HG02884 (cell line): ENCODE data around the gene TXNDC8.
"Not testable (repeated sequence)": the region's sequence is repeated elsewhere in the genome, so short reads cannot be mapped to it uniquely, and the experiment has no call there.

ENCODE experiments used
- ATAC-seq: cut with Tn5 transposase; IDR thresholded peaks from one replicate; pipeline ENCODE4 v1.9.1; 2021; ENCODE audit warnings: mild to moderate bottlenecking, moderate library complexity; ENCODE audit not compliant: unreplicated experiment

Gene TXNDC8

GRCh38 chr9:110337727-110338126 lies at the start of gene TXNDC8:
TXNDC8 (minus strand) TSS chr9:110337863.
- ATAC-seq: no peak

- ATAC-seq: no peak
Observed at GRCh38 chr9:110383491-110383890, 45.8 kb upstream of the TXNDC8 start.

- no peak for ATAC-seq
Observed at GRCh38 chr9:110382731-110383130, 45.1 kb upstream of the TXNDC8 start.

GRCh38 chr9:110371411-110372007 lies 33.8 kb upstream of the TXNDC8 start:
- ATAC-seq: no peak

GRCh38 chr9:110370315-110370714 lies 32.7 kb upstream of the TXNDC8 start:
- no peak for ATAC-seq

- ATAC-seq: no peak
Observed at GRCh38 chr9:110364451-110364850, 26.8 kb upstream of the TXNDC8 start.

GRCh38 chr9:110358992-110359391 lies 21.3 kb upstream of the TXNDC8 start:
- not testable (repeated sequence) for ATAC-seq

GRCh38 chr9:110357505-110357904 lies 19.8 kb upstream of the TXNDC8 start:
- ATAC-seq: no peak

GRCh38 chr9:110356639-110357395 lies 19.2 kb upstream of the TXNDC8 start:
- no peak for ATAC-seq

- ATAC-seq: no peak
Observed at GRCh38 chr9:110355911-110356310, 18.2 kb upstream of the TXNDC8 start.

- no peak for ATAC-seq
Observed at GRCh38 chr9:110351009-110351467, 13.4 kb upstream of the TXNDC8 start.

- no peak for ATAC-seq
Observed at GRCh38 chr9:110346325-110346724, 8.7 kb upstream of the TXNDC8 start.

GRCh38 chr9:110344821-110345220 lies 7.2 kb upstream of the TXNDC8 start:
- ATAC-seq: no peak

GRCh38 chr9:110343551-110343950 lies 5.9 kb upstream of the TXNDC8 start:
- ATAC-seq: no peak

GRCh38 chr9:110340306-110340705 lies 2.6 kb upstream of the TXNDC8 start:
- no peak for ATAC-seq

GRCh38 chr9:110338143-110338542 lies 480 bp upstream of the TXNDC8 start:
- no peak for ATAC-seq

- ATAC-seq: no peak
Observed at GRCh38 chr9:110336363-110336762, 1.3 kb downstream of the TXNDC8 start.

- no peak for ATAC-seq
Observed at GRCh38 chr9:110334871-110335270, 2.8 kb downstream of the TXNDC8 start.

GRCh38 chr9:110334183-110334582 lies 3.5 kb downstream of the TXNDC8 start:
- peak; percentile 59 for ATAC-seq

- ATAC-seq: no peak
Observed at GRCh38 chr9:110332766-110333165, 4.9 kb downstream of the TXNDC8 start.

GRCh38 chr9:110330484-110331105 lies 7.1 kb downstream of the TXNDC8 start:
- ATAC-seq: no peak

GRCh38 chr9:110329639-110330230 lies 7.9 kb downstream of the TXNDC8 start:
- no peak for ATAC-seq
